ENCODE data around the gene SRP9.

DNA sequence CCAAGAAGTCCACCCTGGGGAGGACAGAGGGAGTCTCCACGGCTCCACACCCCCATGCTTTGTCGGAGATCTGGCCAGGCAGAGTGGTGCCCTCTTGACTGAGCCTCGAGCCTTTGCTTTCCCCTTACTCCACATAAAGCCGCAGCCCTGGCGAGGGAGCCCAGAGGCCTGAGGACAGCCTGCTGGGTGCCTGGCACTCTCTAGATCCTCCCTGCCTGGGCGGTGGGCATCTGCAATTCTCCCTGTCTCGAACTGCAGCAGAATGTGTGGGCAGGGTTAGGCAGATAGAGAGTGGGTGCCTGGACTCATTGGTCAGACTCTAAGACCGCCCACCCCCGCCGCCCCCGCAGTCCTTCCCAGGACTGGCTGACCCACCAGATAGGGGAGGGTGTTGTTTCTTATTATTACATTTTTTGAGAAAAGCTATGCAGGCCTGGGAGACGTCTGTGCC is 46.2 kb downstream of the SRP9 start:
- TF ChIP-seq POLR2A (IDR thresholded peaks at IDR 0.05), result no peak
- TF ChIP-seq, protein P1, sequence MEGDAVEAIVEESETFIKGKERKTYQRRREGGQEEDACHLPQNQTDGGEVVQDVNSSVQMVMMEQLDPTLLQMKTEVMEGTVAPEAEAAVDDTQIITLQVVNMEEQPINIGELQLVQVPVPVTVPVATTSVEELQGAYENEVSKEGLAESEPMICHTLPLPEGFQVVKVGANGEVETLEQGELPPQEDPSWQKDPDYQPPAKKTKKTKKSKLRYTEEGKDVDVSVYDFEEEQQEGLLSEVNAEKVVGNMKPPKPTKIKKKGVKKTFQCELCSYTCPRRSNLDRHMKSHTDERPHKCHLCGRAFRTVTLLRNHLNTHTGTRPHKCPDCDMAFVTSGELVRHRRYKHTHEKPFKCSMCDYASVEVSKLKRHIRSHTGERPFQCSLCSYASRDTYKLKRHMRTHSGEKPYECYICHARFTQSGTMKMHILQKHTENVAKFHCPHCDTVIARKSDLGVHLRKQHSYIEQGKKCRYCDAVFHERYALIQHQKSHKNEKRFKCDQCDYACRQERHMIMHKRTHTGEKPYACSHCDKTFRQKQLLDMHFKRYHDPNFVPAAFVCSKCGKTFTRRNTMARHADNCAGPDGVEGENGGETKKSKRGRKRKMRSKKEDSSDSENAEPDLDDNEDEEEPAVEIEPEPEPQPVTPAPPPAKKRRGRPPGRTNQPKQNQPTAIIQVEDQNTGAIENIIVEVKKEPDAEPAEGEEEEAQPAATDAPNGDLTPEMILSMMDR (IDR thresholded peaks at IDR 0.05), result no peak
